GM12801 (cell line): ENCODE measurements around the gene SHQ1.

Experiments used
- CTCF ChIP-seq: IDR thresholded peaks from one replicate; pipeline ENCODE4 v1.5.1; 2011; ENCODE audit warnings: control low read depth; ENCODE audit not compliant: insufficient read length; ENCODE audit errors: extremely low read depth

The SHQ1 gene

GRCh38 chr3:72782521-72782920 lies 65.7 kb downstream of the SHQ1 start:
- no peak for TF ChIP-seq CTCF

- TF ChIP-seq CTCF = no peak
These were observed 78.3 kb downstream of the SHQ1 start for GRCh38 chr3:72769758-72770540.

- TF ChIP-seq CTCF = no peak
These were observed 79.3 kb downstream of the SHQ1 start for GRCh38 chr3:72768936-72769335.

DNA sequence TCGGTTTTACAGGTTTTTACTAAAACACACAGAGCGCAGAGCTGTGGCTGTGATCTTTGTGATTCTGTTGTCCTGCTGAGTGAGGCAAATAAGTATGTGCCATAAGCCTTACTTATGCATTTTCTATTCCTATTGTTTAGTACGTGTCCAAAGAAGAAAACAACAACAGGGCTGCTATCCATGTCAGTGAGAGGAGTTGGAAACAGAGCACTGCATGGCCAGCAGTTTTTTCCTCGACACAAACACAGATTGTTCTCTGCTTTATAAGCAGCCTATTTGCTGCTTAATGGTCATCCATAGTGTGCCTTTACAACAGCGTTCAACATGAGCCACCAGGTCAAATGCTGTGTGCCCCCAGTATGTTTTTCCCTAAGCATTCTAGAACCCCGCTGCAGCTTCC lies 79.8 kb downstream of the SHQ1 start:
- TF ChIP-seq CTCF = no peak

DNA sequence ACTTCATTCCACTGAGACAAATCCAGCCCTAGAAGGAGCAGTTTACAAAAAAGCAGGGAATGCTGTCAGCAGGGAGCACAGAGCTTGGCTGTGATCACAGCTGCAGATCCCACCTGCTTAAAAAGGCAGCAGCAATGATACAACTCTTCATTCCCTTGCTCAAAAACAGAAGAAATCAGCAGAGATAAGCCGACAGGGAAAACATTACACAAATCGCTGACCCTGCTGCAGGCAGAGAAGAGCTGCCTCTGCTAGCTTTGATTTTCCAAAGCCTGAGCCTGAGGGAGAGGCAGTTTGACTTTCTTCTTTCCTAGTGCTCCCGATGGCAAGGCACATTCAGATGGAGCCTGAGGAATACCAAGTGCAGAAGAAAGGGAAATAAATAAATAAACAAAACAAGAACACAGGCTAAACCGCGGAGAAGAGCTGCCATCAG lies 80.2 kb downstream of the SHQ1 start:
- no peak for TF ChIP-seq CTCF

- no peak for TF ChIP-seq CTCF
These were observed 81.4 kb downstream of the SHQ1 start for GRCh38 chr3:72766866-72767265.

GRCh38 chr3:72763751-72764440 lies 84.3 kb downstream of the SHQ1 start:
- no peak for TF ChIP-seq CTCF
